Mucosa of descending colon (tissue), 3 donors: ENCODE data around the gene PCDH9. TPM values are rescaled to one million over a fixed set of nuclear protein-coding genes. Genes with fewer than 3 reads are reported as not detected.

ENCODE experiments used
- ATAC-seq: fragments of 200-7000 bp; cut with Tn5 transposase; one replicate; pipeline ENCODE4 v1.9.1; 2020; ENCODE audit warnings: mild to moderate bottlenecking, moderate library complexity
- DNase-seq, 3 donors: peaks; one replicate each; pipeline ENCODE4 v3.0.0-alpha.2; 2020
- H3K36me3 ChIP-seq: fragments of 200-600 bp; one replicate; pipeline ENCODE4 v1.8.0; 2021; ENCODE audit warnings: low read depth, mild to moderate bottlenecking
- H3K4me1 ChIP-seq: fragments of 200-600 bp; one replicate; pipeline ENCODE4 v1.8.0; 2021; ENCODE audit warnings: low read depth, mild to moderate bottlenecking
- H3K4me3 ChIP-seq: fragments of 200-600 bp; one replicate; pipeline ENCODE4 v1.8.0; 2021; ENCODE audit warnings: mild to moderate bottlenecking
- H3K9me3 ChIP-seq: fragments of 200-600 bp; one replicate; pipeline ENCODE4 v1.8.0; 2021; ENCODE audit warnings: mild to moderate bottlenecking
- CTCF ChIP-seq: fragments of 200-600 bp; IDR thresholded peaks from one replicate; pipeline ENCODE4 v1.8.0; 2022; ENCODE audit warnings: antibody characterized with exemption, mild to moderate bottlenecking
- intact Hi-C, 2 donors: fragments of 100-400 bp; cut with DNase I in 1 of 2; cut with micrococcal nuclease in 1 of 2; formaldehyde crosslinking; loops; one replicate each; pipeline versions ENCODE4 v1.11.0 to v1.11.1; 2022; cut with DNase I, micrococcal nuclease
- total RNA-seq, 3 donors: library from RNA; stranded (reverse); fragmentation: NEBNext Ultra II Directional in 2 of 3; extraction: Animal tissue kit (Norgen Biotek cat#: 25700) in 2 of 3; gene quantifications; one replicate each; pipeline versions ENCODE4 v1.2.1 to v1.2.4, GENCODE V29; 2021 to 2023
- donor health status: DM: no; HTN: no; CAD: no; lungs with moderate emphysema.
- donor health status: DM: no; HTN: no; CAD: no.
- donor health status: DM: no; HTN: yes; CAD: no.

Gene PCDH9
- total RNA-seq, 3 donors from 2014 or later, result 0.58 to 5.0 (median 0.80) TPM

GRCh38 chr13:66483712-66484111, 746.4 kb downstream of the PCDH9 start:
- intact Hi-C loops, result no loop called here
- ATAC-seq, result no peak
- TF ChIP-seq CTCF, result no peak
- Histone ChIP-seq H3K9me3 (no peaks in the 10 kb centered on the region), H3K36me3 (no peaks in the 10 kb centered on the region), H3K4me3 (no peak overlapping the region), H3K4me1 (no peaks in the 10 kb centered on the region)
- DNase-seq, result no peak

- ATAC-seq, result no peak
- no peak for DNase-seq
- no peak overlapping the region for H3K4me3 ChIP-seq
- intact Hi-C loops, result no loop called here
- H3K4me1 ChIP-seq, result no peaks in the 10 kb centered on the region
- H3K36me3 ChIP-seq, result no peaks in the 10 kb centered on the region
- TF ChIP-seq CTCF, result no peak
- no peaks in the 10 kb centered on the region for H3K9me3 ChIP-seq
Observed at GRCh38 chr13:66482836-66483235, 747.3 kb downstream of the PCDH9 start.

GRCh38 chr13:66477816-66478215, 752.3 kb downstream of the PCDH9 start:
- intact Hi-C loops, result no loop called here
- Histone ChIP-seq H3K9me3 (no peaks in the 10 kb centered on the region), H3K4me3 (no peak overlapping the region), H3K4me1 (no peaks in the 10 kb centered on the region), H3K36me3 (no peaks in the 10 kb centered on the region)
- no peak for ATAC-seq
- DNase-seq, result no peak
- TF ChIP-seq CTCF, result no peak

GRCh38 chr13:66475061-66475460, 755.1 kb downstream of the PCDH9 start:
- intact Hi-C loops, result no loop called here
- no peaks in the 10 kb centered on the region for H3K9me3 ChIP-seq
- ATAC-seq (no peak), DNase-seq (no peak)
- no peak for TF ChIP-seq CTCF
- H3K4me1 ChIP-seq, result no peaks in the 10 kb centered on the region
- no peaks in the 10 kb centered on the region for H3K36me3 ChIP-seq
- H3K4me3 ChIP-seq, result no peak overlapping the region

GRCh38 chr13:66469745-66470144, 760.4 kb downstream of the PCDH9 start:
- DNase-seq, result no peak
- TF ChIP-seq CTCF, result no peak
- no peaks in the 10 kb centered on the region for H3K36me3 ChIP-seq
- no peak overlapping the region for H3K4me3 ChIP-seq
- no peak for ATAC-seq
- no peaks in the 10 kb centered on the region for H3K9me3 ChIP-seq
- no peaks in the 10 kb centered on the region for H3K4me1 ChIP-seq
- intact Hi-C loops, result no loop called here

- ATAC-seq (no peak), DNase-seq (no peak)
- intact Hi-C loops, result no loop called here
- no peak for TF ChIP-seq CTCF
- Histone ChIP-seq H3K4me1 (no peaks in the 10 kb centered on the region), H3K9me3 (no peaks in the 10 kb centered on the region), H3K36me3 (no peaks in the 10 kb centered on the region), H3K4me3 (no peak overlapping the region)
Observed at GRCh38 chr13:66468656-66469055, 761.5 kb downstream of the PCDH9 start.
